Activated CD4-positive, alpha-beta T cell treated with anti-CD3 and anti-CD28 coated beads for 48 hours (primary cell): ENCODE measurements around the gene TANC1.

Source experiments
- DNase-seq: peaks from one replicate; pipeline ENCODE4 v3.0.0-alpha.2; 2020

Gene TANC1

DNA sequence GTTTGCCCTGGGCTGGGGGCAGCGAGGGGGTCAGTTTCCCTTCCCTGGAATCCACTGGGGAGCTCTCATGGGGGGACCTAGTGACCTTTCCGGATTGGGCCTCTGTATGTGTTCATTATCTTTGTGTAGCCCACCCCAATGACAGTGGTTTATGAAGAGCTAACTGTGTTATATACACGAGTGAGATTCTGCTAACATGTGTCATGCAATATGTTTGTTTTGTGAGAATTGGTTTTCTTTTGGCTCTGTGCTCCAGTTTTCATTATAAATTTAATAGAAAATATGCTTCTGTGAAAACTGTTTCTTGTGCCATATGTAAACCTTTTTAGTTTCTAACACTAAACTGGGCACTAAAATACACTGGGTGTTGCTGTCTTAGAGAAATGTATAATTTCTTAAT is 207.5 kb downstream of the TANC1 start:
- DNase-seq, result no peak

DNA sequence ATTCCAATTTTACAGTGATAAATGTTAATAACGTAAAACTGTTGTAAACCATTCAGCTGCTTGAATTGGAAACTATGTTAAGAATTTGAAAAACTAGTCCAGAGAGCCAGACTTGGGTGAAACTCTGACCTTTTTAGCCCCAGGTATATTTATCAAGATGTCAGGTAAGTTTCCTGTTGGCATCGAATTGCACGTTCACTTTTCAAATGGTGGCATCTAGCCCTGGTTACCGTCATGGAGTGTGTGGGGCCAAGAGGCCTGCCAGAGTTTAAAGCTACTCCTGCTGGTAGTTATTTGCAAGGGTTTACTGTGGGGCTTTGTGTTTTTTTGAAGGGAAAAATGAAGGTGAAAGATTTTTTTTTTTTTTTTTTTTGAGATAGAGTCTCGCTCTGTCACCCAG is 208.1 kb downstream of the TANC1 start:
- no peak for DNase-seq

DNA sequence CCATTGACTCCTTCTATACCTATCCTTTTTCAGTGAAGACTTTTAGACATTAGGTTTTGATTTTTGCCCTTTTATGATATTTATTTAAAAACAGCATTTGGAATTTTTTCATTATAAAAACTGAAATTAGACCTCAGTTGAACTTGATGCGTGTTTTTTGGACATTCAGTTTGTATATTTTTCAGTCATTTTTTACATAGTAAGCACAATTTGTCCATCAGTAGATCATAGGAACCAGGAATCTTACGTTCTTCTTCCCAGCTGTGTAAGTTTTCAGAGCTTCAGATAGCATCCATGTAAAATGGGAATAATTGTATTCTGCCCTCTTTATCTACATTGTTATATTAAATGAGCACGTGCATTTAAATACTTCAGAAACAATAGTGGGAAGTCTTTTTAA is 208.9 kb downstream of the TANC1 start:
- DNase-seq, result no peak

DNA sequence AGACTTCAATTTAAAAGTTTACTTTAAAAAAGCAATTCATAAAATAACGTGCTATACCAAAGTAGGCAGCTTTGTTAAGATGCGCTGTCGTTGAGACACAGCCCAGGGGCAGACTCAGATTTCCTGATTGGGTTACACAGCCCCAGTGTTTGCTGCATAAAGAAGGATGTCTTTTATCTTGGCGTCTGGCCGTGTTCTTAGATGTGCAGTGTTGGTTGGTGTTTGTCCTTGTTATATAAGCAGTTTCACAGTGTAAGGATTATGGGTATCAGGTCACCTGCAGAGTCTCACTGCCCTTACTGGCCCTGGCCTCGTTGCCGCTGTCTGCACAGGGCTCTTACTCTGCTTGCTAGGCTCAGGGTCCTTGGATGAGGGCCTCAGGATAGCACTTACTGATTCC is 209.5 kb downstream of the TANC1 start:
- DNase-seq, result no peak

DNA sequence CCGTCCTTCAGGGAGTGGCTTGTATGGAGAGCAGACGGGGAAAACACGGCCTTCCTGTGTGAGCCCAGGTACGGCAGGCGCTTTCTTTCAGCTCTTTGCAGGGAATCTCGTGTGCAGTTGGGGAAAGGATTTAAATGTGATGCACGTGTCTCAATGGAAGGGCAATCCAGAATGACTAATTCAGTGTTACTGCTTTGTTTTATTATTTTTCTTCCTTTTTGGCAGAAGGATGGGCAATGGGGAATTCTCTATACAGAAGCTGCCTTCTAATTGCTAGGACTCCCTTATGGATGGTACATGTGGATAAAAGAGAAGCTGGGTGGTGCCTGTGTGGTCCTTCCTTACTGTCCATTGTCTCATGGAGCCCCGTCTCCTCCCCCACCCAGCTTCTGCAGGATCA is 210.7 kb downstream of the TANC1 start:
- DNase-seq, result no peak

DNA sequence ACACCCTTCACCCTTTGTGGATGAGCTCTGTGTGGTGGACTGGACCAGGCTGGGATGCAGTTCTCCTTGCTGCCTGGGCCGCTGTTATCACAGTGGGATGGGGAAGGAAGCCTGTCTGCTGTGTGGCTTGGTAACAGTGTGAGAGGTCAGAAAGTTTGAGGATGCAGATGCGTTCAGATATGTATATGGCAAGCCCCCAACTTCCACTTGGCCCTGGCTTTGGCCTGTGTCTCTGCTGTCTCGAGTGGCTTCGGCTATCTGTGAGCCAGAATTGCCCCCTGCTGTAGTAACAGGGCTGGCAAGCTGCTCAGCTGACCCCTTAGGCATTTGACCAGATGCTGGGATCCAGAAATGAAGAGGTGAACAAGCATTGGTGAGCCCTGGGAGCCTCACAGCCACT is 211.3 kb downstream of the TANC1 start:
- DNase-seq, result no peak

DNA sequence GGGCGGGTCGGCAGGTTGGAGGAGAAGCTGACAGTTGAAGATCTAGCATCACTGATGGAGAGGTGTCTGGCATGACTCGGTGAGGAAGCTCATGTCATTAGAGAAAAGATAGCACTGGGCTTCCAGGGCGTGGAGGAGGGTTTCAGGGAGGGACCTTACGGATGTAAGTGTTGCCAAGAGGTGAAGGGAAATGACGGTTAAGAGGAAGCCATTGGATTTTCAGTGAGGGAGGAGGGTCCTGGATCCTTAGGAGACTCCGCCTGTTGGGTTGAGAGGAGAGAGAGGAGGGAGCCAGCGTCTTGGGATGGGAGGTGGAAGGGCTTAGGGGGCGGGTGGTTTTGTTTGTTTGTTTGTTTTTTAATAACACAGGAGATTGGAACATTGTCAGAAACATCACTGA is 214.9 kb downstream of the TANC1 start:
- no peak for DNase-seq

DNA sequence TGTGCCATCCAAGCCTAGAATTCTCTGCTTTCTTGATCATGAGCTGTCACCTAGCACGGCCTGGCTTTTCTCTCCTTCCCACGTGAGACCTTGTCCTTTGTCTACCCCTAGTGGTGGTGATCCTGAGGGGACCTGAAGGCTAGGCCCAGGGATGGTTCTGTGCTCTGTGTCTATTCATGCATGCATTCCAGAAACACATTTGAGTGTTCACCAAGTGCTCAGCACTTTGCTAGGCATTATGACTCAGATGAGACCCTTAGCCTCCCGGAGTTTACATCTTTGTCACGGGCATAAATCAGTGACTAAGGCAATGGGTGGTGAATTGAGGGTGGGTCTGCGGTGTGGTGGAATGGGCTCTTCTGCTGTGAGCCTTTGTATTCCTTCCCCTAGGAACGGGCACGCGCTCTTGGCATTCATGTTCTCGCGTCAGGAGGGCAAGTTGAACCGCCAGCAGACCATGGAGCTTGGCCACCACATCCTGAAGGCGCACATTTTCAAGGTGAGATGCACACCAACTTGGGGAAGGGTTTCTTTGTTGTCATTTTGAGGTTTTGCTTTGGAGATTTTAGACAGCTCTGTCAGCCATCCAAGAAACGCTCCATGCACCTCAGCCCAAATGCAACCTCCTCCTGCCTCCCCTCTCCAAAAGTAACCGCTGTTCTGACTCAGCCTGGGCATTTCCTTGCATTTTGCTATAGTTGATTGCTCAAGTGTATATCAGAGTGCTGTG is 217.1 kb downstream of the TANC1 start:
- peak; percentile 12 for DNase-seq

DNA sequence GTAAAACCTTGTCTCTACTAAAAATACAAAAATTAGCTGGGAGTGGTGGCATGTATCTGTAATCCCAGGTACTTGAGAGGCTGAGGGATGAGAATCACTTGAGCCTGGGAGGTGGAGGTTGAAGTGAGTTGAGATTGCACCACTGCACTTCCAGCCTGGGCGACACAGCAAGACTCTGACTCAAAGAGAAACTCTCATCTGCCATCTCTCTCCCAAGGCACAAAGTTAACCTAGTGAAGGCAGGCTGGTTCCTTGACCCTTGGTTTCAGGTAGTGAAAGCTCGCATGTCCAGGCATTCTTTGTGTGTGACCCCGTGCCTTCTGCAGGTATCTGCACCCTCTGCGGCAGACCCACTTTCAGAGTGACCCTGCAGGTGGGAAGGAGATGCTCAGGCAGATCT is 218.0 kb downstream of the TANC1 start:
- DNase-seq, result no peak

DNA sequence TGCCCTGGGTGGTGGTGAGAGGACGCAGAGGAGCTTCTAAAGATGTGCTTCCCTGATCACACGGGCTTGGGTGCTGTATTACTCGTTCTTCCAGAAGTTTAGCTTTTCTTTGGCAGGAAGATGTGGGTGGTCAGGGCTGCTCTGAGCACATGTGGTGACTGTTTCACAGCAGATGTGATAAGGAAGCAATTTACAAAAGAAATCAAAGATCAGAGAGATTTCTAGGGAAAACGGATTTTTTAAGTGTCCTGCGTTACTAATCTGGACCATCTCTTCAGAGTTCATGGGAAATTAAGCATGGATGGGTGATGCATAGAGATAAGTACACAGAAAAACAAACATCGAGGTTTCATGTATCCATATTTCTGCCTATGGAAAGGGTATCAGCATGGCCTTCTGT is 218.7 kb downstream of the TANC1 start:
- no peak for DNase-seq

DNA sequence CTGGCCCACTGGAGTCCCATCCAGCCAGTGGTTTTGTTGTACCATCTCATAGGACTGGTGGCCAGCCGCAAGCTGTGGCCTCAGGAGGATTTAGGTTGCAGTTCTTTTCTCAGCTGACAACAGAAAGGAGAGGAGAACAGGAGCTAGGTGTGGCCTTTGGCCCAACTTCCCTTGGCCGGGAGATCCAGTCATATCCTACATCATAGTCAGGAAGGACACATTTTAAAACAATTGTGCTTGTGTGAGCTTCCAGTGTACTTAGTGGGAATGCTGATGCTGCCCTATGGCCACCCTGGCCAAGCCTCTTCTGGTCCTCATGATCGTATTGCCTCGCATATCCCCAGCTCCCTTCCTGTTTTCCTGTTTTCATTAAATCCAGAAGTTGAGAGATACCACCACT is 220.0 kb downstream of the TANC1 start:
- no peak for DNase-seq

DNA sequence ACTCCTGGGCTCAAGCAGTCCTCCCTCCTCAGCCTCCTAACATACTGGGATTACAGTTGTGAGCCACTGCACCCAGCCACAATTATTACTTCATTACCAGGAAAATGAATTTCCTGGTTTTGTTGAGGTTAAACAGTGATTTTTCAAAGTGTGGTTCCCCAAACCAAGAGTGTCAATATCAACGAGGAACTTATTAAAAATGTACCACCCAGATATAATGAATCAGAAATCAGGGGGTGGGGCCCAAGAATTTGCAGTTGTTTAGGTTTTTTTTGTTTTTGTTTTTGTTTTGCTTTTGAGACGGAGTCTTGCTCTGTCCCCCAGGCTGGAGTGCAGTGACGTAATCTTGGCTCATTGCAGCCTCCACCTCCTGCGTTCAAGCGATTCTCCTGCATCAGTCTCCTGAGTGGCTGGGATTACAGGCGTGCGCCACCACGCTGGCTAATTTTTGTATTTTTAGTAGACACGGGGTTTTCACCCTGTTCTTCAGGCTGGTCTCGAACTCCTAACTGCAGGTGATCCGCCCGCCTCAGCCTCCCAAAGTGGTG is 224.0 kb downstream of the TANC1 start:
- no peak for DNase-seq

DNA sequence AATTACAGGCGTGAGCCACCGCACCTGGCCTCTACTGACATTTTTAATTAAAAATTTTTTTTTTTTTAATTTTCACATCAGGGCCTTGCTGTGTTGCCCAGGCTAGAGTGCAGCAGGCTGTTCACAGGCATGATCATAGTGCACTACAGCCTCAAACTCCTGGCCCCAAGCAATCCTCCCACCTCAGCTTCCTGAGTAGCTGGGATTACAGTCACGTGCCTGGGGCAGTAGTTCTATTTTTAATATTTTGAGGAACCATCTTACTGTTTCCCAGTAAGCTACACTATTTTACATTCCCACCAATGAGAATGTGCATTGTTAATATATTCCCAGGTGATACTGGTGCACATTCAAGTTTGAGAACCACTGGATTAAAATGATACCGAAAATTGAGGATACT is 225.4 kb downstream of the TANC1 start:
- no peak for DNase-seq

DNA sequence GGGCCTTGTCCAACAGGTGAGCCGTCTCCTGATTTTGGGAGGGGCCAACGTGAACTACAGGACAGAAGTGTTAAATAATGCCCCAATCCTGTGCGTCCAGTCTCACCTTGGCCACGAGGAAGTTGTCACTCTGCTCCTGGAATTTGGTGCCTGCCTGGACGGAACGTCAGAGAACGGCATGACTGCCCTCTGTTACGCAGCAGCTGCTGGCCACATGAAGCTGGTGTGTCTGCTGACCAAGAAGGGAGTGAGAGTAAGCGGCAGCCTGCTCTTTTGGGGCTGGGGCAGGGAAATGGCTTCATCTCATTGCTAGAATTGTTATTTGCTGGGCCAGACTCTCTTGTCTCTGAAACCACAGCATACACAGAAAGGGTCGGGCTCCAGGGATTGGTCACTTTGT is 225.8 kb downstream of the TANC1 start:
- DNase-seq, result no peak

DNA sequence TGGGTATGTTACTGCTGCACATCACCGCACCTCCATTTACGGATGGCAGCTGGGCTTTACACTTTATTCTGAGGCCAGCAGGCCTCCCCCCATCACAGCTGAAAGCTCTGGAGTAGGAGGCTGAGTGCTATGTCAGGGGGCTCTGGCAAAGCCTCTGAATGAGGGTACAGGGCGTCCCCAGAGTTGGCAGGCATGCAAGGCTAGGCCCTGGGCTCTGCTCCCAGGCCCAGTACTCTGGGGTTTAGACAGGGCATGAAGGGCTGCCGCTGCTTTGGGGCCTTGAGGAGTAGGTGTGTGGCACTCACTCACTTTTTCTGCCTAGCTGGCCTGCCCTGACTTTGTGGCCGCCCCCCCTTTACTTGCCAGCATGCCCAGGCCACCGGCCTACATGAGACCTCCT is 227.3 kb downstream of the TANC1 start:
- DNase-seq, result no peak

DNA sequence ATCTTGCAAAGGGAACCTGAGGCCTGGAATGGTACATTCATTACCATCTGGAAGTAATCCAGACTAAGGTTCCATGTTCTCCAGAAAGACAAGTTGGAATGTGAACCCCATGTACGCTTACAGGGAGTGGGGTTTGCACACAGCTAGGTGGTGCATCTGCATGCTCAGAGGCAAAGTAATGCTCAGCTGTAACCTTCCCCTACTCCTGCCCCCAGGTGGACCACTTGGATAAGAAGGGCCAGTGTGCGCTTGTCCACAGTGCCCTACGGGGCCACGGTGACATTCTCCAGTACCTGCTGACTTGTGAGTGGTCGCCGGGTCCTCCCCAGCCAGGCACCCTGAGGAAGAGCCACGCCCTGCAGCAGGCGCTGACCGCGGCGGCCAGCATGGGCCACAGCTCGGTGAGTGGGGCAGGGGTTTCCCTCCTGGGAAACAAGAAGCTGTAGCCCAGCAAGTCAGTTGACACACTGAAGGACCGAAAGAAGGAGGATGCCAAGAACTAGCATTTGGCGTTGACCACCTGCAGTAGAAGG is 228.0 kb downstream of the TANC1 start:
- no peak for DNase-seq

DNA sequence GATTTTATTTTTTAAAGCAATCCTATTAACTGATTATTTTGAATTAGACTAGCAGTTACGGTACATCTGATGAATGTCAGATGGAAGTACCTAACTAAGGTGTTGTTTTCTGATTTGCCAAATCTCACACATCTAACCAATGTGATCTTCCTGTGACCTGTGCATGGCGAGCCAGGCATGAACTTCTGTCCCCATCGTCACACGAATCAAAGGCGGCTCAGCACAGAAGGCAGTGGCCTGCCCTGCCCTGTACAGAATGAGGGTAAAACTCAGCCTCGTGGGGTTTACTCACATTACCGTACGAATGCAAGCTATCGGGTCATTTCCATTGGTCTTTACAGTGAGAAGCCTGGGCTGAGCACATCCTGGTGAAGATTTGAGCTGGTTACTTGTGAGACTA is 230.8 kb downstream of the TANC1 start:
- no peak for DNase-seq

DNA sequence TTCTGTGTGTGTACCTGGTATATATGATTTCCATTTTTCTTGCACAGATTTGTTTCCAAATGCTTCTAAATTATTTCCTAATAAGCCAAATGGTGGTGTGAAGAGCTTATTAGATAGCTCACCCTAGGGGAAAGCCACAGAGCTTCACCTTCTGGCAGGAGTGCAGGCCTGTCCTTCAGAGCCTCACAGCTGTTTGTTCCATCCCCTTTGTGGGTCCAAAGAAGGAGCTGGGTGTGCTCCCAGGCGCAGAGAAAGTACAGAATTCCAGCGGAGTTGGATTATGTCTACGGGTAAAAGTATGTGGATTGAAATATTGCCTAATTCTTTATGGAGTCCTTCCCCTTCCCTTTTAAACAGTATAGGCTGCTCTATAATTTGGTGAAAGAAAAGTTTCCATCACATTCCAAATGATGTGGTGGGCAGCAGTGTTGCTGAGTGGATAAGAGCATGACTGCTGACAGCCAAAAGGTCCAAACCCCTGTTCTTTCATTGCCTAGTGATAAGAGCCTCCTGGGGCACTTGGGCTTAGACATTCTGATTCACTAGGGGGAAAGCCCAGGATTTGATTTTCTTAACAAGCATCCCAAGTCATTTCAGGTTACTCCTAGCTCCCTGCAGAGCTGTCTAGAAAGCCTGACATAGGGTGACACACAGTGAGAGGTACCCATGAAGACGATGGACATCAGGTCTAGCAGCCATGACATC is 231.5 kb downstream of the TANC1 start:
- DNase-seq, result no peak

DNA sequence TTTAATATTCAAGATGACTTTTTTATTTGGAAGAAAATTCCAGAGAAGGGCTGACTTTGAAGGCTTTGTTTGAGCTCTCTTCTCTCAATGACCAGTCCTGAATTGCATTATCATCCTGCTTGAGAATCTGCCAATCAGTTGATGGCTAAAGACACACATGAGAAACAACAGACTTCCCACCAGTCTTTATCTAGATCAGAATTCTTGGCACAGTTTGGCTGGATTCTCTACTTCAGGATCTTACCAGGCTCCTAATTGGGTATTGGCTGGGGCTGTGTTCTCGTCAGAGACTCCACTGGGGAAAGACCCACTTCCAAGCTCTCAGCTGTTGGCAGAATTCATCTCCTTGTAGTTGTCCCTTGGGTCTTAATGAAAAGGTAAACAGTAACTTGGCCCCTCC is 232.1 kb downstream of the TANC1 start:
- DNase-seq, result no peak

DNA sequence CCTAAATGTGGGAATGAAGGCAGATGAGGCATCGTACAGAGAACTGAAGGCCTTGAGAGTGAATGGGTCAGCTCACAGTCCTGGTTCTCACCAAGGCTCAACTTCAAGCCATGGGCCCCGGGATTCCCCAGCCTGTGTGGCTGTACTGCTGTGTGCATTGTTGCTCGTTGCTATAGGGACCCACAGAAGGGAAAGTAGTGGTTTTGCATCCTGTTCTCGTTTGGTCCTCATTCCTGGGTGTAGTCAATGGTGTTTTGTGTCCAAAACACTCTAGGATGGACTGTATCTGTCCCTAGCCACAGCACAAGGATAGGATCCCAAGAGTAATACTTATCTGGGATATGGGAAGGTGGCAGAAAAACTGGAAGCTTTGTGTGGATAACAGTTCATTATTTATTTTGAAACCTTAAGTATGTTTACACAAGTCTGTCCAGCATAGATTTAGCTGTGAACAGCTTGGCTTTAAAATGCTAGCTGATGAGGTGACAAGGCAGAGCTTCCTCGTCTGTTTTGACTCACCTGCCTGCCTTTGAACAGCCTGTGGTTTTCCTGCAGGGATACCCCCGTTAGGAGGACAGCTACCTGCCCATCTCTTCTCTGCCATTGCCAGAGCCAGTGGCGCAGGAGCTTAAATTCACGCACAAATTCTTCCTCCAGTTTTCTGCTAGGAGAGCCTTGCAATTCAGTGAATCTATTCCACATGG is 233.1 kb downstream of the TANC1 start:
- peak; percentile 15 for DNase-seq

DNA sequence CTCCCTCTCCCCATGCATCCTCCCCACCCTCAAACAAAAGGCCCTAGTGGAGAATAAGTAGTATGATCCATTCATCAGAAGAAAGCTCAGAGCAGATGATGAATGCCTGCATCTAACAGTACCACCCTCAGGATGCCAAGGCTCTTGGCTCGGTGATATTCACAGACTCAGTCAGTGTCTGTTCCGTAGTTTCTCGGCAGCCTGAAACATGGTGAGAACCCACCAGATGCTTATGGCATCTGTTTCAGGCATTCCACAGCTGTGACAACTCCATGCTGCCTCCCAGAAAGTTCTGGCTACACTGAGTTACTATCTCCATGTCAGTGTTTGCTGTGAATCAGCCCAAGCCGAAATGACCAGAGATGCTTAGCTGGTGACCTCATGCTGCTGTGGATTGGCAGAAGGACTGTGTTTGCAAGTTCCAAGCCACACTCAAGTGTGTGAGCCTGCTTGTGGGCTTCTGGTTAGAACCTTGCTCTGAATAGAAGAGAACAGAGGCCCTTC is 234.2 kb downstream of the TANC1 start:
- no peak for DNase-seq

DNA sequence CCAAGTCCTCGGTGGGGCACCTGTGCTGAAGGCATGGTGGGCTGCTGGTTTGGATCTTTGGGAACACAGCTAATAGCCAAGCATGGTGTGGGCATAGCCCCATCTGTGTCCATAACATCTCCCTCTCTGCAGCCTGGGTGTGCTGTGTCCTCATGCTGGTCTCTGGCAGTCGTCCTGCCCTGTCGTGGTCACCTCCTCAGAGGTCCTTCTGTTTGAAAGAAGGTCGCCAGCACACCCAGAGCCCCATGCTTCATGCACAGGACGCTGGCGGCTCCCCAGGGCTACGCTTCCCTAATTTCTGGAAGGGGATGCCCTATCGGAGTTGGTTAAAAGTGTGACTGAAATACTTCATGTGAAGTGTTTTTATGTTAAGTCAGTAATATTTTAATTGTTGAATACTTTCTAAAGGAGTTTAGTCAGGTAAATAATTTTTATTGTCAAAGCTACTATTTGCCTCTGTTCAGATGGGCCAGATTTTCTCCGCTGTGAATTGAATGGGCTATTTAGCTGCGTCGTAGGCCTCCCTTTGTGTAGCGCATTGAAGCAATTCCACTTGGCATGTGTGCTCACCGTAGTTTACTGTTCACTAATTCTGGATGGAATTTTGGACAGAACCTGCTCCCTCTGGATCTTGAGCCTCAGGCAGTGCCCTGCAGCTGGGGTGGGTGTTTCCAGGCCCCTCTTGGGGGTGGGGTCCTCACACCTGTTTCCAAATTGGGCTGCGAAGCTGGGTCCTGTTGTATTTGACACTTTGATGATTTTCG is 236.1 kb downstream of the TANC1 start:
- no peak for DNase-seq
